CD4-positive, alpha-beta T cell treated with Interleukin-17A for 4 hours (primary cell): ENCODE data around the gene ZBTB4.

ENCODE experiments used
- DNase-seq: peaks from one replicate; pipeline ENCODE4 v3.0.0-alpha.2; 2020; ENCODE audit warnings: mixed read lengths

Gene ZBTB4

GRCh38 chr17:7416323-7416722 lies 63.1 kb downstream of the ZBTB4 start:
- DNase-seq = peak; percentile 21

GRCh38 chr17:7415784-7416183 lies 63.6 kb downstream of the ZBTB4 start:
- no peak for DNase-seq

- no peak for DNase-seq
These were observed 64.6 kb downstream of the ZBTB4 start for GRCh38 chr17:7414837-7415236.

- DNase-seq = no peak
These were observed 66.0 kb downstream of the ZBTB4 start for GRCh38 chr17:7413346-7413985.

- no peak for DNase-seq
These were observed 68.0 kb downstream of the ZBTB4 start for GRCh38 chr17:7411427-7411750.

GRCh38 chr17:7410634-7411426 lies 68.6 kb downstream of the ZBTB4 start:
- no peak for DNase-seq

GRCh38 chr17:7409716-7410115 lies 69.7 kb downstream of the ZBTB4 start:
- DNase-seq = no peak
